ENCODE results near the gene HMMR. TPM values are rescaled to one million over a fixed set of nuclear protein-coding genes. Genes with fewer than 3 reads are reported as not detected.

The HMMR gene
- total RNA-seq, 6 experiments from 2014 or later: 0.11 to 3.0 (median 1.1) TPM

DNA sequence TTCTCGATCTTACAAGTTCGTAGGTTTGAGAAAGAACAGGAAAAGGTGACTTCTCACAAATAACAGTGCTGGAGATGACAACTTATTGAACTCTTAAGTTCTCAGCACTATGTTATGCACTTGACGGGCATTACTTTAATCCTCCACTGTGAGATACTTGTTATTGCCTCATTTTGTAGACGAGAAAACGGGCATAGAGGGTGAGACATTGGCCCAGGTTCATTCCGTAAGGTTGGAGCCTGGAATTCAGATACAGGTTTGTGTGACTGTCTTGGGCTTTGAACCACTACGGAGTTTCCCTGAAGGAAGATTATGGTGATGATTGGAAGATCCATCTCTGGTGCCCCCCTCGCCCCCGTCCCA lies 45.6 kb downstream of the HMMR start:
- Histone ChIP-seq H3K4me1 (peaks cover 0 to 66% (median 19%) of the 10 kb centered on the region in 4 donors), H3K36me3 (no peaks in the 10 kb centered on the region), H3K9me3 (no peaks in the 10 kb centered on the region), H3K4me3 (peak overlapping the region; percentile 74 to 89 (median 80)), H3K27ac (peak overlapping the region; percentile 97 to 99 (median 99)), H3K27me3 (no peaks in the 10 kb centered on the region)
- 0% methylated on average over 9 of the region's 9 CpGs for WGBS (ENCODE audit: insufficient coverage, low coverage, low lambda C conversion rate, missing lambda C conversion rate)
- intact Hi-C loops (cut with DNase I): no loop called here
- no peak for DNase-seq
- TF ChIP-seq POLR2A (IDR thresholded peaks at IDR 0.05): no peak
- no peak for TF ChIP-seq CTCF (IDR thresholded peaks at IDR 0.05)
- no peak for ATAC-seq

- intact Hi-C loops (cut with DNase I): no loop called here
- no peak for DNase-seq
- TF ChIP-seq POLR2A (IDR thresholded peaks at IDR 0.05) (no peak), CTCF (IDR thresholded peaks at IDR 0.05) (no peak)
Observed at GRCh38 chr5:163506726-163507125, 46.3 kb downstream of the HMMR start.

DNA sequence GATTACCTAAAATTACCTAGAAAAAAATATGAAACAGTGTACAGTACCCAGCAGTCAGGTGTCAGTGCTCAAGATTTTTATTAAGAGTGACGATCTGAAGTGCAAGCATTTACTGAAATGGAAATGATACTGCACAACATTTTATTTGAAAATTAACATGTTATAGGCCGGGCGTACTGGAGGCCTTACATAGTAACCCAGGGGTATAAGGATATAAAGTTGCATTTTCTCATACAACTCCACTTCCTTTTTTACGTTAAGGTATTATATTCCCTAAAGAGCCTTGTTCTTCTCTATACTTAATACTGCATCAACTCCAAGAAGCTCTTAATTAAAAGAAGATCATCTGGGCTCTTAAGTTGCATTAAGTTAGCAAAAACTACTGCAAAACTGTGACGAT lies 48.3 kb downstream of the HMMR start:
- ATAC-seq (no peak), DNase-seq (no peak)
- TF ChIP-seq CTCF (IDR thresholded peaks at IDR 0.05) (no peak), POLR2A (IDR thresholded peaks at IDR 0.05) (no peak)
- no peaks in the 10 kb centered on the region for H3K9me3 ChIP-seq
- H3K27ac ChIP-seq: peak overlapping the region; percentile 51 to 99 (median 97)
- intact Hi-C loops (cut with DNase I): no loop called here
- WGBS (ENCODE audit: insufficient coverage, low coverage, low lambda C conversion rate, missing lambda C conversion rate): 9% methylated on average over 5 of the region's 5 CpGs
- peaks cover 0 to 18% (median 11%) of the 10 kb centered on the region in 4 donors for H3K36me3 ChIP-seq
- H3K4me1 ChIP-seq: peaks cover 0 to 57% (median 17%) of the 10 kb centered on the region in 4 donors
- no peaks in the 10 kb centered on the region for H3K27me3 ChIP-seq
- peak overlapping the region in 1 of 3 donors; percentile 23 for H3K4me3 ChIP-seq

More at GRCh38 chr5:163506726-163507125, 46.3 kb downstream of the HMMR start:
- no peak for ATAC-seq
- H3K4me1 ChIP-seq: peaks cover 0 to 69% (median 19%) of the 10 kb centered on the region in 4 donors
- no peaks in the 10 kb centered on the region for H3K9me3 ChIP-seq
- H3K36me3 ChIP-seq: no peaks in the 10 kb centered on the region
- H3K27ac ChIP-seq: peak overlapping the region; percentile 97 to 99 (median 99)
- 0% methylated on average over 8 of the region's 8 CpGs for WGBS (ENCODE audit: insufficient coverage, low coverage, low lambda C conversion rate, missing lambda C conversion rate)
- H3K27me3 ChIP-seq: no peaks in the 10 kb centered on the region
- H3K4me3 ChIP-seq: peak overlapping the region; percentile 74 to 89 (median 80)

- DNase-seq: peak in 1 of 3 donors; percentile 69
- Histone ChIP-seq H3K36me3 (peaks cover 0 to 25% (median 14%) of the 10 kb centered on the region in 4 donors), H3K4me3 (peak overlapping the region in 2 of 3 donors; percentile 12 to 23), H3K27ac (peak overlapping the region; percentile 51 to 99 (median 97)), H3K27me3 (no peaks in the 10 kb centered on the region), H3K9me3 (no peaks in the 10 kb centered on the region), H3K4me1 (peaks cover 0 to 50% (median 14%) of the 10 kb centered on the region in 4 donors)
- TF ChIP-seq POLR2A (IDR thresholded peaks at IDR 0.05): no peak
- TF ChIP-seq CTCF (IDR thresholded peaks at IDR 0.05): no peak
- intact Hi-C loops (cut with DNase I): no loop called here
- peak; percentile 1 to 30 (median 14) for ATAC-seq
- WGBS (ENCODE audit: insufficient coverage, low coverage, low lambda C conversion rate, missing lambda C conversion rate): 8% methylated on average over 7 of the region's 7 CpGs
Observed at GRCh38 chr5:163509291-163509951, 49.0 kb downstream of the HMMR start.
